GM21390 (cell line): ENCODE results near the gene RNU5D-1.

ENCODE experiments used
- ATAC-seq: cut with Tn5 transposase; IDR thresholded peaks from one replicate; pipeline ENCODE4 v1.9.1; 2021; ENCODE audit not compliant: unreplicated experiment

Gene RNU5D-1

GRCh38 chr1:44733784-44734183 lies 2.8 kb upstream of the RNU5D-1 start:
- ATAC-seq = no peak

GRCh38 chr1:44733365-44733764 lies 2.4 kb upstream of the RNU5D-1 start:
- no peak for ATAC-seq

- no peak for ATAC-seq
Measured at GRCh38 chr1:44724955-44725698, 5.8 kb downstream of the RNU5D-1 start.

GRCh38 chr1:44724296-44724954 lies 6.5 kb downstream of the RNU5D-1 start:
- ATAC-seq = no peak

GRCh38 chr1:44723496-44724295 lies 7.3 kb downstream of the RNU5D-1 start:
- ATAC-seq = no peak

GRCh38 chr1:44723064-44723463 lies 7.9 kb downstream of the RNU5D-1 start:
- ATAC-seq = no peak

- peak; percentile 71 for ATAC-seq
Measured at GRCh38 chr1:44721485-44722361, 9.2 kb downstream of the RNU5D-1 start.

- no peak for ATAC-seq
Measured at GRCh38 chr1:44720281-44720680, 10.7 kb downstream of the RNU5D-1 start.

- ATAC-seq = no peak
Measured at GRCh38 chr1:44719318-44719717, 11.7 kb downstream of the RNU5D-1 start.

GRCh38 chr1:44718091-44718490 lies 12.9 kb downstream of the RNU5D-1 start:
- no peak for ATAC-seq

GRCh38 chr1:44717653-44718052 lies 13.3 kb downstream of the RNU5D-1 start:
- ATAC-seq = no peak

- no peak for ATAC-seq
Measured at GRCh38 chr1:44717156-44717555, 13.8 kb downstream of the RNU5D-1 start.

GRCh38 chr1:44714944-44715571 lies 15.9 kb downstream of the RNU5D-1 start:
- ATAC-seq = peak; percentile 48

- ATAC-seq = no peak
Measured at GRCh38 chr1:44714532-44714931, 16.4 kb downstream of the RNU5D-1 start.

- no peak for ATAC-seq
Measured at GRCh38 chr1:44713321-44713781, 17.6 kb downstream of the RNU5D-1 start.

GRCh38 chr1:44707959-44708831 lies 22.8 kb downstream of the RNU5D-1 start:
- no peak for ATAC-seq

GRCh38 chr1:44707112-44707881 lies 23.7 kb downstream of the RNU5D-1 start:
- ATAC-seq = no peak

- no peak for ATAC-seq
Measured at GRCh38 chr1:44705938-44706337, 25.0 kb downstream of the RNU5D-1 start.

- ATAC-seq = no peak
Measured at GRCh38 chr1:44705470-44705869, 25.5 kb downstream of the RNU5D-1 start.
